Stimulated activated naive CD4-positive, alpha-beta T cell treated with Interleukin-2 at 50 U/mL for 16 hours (primary cell): Measurements from ENCODE around the gene CCL22.
"Not testable (repeated sequence)": the region's sequence is repeated elsewhere in the genome, so short reads cannot be mapped to it uniquely, and the experiment has no call there.

Experiments used
- DNase-seq: peaks from one replicate; lab custom pipeline; 2025; lab: John Stamatoyannopoulos, UW

The CCL22 gene

DNA sequence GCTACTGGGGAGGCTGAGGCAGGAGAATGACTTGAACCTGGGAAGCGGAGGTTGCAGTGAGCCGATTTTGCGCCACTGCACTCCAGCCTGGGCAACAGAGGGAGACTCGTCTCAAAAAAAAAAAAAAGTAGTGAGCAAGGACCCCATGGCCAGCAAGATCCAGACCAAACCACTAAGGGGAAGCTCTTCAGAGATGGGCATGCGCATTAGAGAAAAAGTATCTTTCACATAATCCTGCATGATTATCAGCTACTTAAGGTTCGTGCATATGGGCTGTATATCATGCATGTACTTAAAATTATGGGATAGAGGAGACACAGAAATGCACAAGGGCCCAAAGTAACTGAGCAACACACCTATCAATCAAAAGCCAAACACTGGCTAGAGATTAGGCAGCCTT, 10.7 kb upstream of the CCL22 start:
- DNase-seq: no peak

DNA sequence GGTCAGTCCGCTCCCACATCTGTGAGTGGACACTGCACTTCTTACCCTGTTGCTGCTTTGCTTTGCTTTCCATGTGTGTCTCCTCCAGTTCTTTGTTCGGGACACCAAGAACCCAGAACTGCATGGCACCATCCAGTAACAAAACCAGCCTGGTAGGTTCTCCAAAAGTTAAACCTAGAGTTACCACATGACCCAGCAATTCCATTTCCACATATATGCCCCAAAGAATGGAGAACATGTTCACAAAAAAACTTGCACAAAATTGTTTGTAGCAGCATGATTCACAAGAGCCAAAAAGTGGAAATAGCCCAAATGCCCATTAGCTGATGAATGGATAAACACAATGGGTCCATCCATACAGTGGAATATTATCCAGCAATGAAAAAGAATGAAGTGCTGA, 10.3 kb upstream of the CCL22 start:
- DNase-seq: no peak

DNA sequence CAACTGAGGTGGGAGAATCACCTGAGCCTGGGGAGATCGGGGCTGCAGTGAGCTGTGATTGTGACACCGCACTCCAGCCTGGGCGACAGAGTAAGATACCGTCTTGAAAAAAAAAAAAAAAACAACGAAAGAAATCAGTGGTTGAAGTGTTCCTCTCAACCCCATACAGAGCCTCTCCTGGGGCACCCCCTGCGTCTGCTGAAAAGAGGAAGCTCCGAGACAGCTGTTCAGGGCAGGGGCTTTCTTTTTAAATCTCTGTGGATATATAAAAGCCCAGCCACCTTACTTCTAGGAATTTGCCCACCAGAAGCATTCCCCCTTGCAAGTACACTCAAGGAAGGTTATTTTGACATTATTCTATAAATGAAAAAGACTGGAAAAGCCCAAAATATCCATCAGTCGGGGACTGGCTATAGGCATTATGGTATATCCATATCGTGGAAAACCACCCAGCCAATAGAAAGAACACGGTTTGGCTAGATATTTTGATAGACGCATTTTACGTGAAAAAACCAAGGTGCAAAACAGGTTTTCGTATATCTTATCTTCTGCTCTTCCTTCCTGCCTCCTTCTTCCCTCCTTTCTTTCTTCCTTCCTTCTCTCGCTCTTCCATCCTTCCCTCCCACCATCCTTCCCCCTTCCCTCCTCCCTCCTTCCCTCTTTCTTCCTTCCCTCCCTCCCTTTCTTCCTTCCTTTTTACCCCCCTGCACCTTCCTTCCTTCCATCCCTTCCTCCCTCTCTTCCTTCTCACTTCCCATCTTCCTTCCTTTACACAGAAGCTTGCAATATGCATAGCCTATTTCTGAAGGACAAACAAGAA, 9.2 kb upstream of the CCL22 start:
- no peak for DNase-seq

DNA sequence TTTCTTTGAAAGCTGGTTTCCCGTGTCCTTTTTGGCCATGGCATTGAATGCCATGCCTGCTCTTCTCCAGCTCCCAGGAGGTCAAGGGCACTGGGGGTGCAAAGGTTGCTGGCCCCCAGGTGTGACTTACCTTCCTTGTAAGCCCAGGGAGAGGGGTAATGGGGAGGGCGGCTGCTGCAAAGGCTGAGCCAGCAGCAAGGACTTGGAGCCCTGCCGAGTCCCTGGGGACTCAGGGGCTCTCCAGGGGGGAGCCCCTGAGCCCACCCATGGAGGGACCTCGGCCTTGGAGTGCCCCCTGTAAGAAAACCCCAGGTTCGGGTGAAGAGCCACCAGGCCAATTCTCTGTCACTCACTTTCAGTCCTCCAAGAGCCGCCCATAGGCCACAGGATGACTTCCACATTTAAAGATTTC, 5.9 kb upstream of the CCL22 start:
- no peak for DNase-seq

DNA sequence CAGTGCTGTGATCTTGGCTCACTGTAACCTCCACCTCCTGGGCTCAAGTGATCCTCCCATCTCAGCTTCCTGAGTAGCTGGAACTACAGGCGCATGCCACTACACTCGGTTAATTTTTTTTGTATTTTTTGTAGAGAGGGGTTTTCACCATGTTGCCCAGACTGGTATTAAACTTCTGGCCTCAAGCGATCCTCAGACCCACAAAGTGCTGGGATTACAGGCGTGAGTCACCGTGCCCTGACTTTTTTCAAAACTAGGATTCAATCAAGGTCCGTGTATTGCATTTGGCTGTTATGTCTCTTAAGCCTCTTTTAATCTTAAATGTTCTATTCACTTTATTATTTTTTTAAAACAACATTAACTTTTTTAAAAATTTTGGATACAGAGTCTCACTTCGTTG, 4.3 kb upstream of the CCL22 start:
- DNase-seq: no peak

DNA sequence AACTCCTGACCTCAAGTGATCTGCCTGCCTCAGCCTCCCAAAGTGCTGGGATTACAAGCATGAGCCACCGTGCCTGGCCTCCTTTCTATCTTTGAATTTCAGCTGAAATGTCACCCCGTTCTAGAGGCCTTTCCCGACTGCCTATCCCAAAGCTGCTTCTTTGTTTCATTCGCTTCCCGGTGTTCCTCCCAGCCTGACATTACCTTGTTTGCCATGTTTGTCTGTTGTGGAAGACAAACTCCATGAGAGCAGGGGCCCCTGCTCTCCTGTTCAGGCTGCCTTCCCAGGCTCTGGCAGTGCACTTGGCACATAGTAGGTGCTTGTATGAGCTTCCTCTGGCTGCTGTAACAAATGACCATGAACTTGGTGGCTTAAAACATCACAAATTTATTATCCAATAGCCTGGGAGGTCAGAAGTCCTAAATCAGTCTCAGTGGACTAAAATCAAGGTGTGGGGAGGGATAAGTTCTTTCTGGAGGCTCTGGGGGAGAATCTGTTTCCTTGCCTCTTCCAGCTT, 2.6 kb upstream of the CCL22 start:
- DNase-seq: no peak

DNA sequence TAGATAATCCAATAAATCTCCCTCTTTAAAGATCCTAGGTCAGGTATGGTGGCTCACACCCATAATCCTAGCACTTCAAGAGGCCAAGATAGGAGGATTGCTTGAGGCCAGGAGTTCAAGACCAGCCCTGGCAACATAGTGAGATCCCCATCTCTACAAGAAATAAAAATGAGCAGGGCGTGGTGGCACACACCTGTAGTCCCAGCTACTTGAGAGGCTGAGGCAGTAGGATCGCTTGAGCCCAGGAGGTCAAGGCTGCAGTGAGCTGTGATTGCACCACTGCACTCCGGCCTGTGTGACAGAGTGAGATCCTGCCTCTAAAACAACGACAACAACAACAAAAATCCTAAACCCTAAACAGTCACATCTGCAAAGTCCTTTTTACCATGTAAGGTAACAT, 2.0 kb upstream of the CCL22 start:
- no peak for DNase-seq

DNA sequence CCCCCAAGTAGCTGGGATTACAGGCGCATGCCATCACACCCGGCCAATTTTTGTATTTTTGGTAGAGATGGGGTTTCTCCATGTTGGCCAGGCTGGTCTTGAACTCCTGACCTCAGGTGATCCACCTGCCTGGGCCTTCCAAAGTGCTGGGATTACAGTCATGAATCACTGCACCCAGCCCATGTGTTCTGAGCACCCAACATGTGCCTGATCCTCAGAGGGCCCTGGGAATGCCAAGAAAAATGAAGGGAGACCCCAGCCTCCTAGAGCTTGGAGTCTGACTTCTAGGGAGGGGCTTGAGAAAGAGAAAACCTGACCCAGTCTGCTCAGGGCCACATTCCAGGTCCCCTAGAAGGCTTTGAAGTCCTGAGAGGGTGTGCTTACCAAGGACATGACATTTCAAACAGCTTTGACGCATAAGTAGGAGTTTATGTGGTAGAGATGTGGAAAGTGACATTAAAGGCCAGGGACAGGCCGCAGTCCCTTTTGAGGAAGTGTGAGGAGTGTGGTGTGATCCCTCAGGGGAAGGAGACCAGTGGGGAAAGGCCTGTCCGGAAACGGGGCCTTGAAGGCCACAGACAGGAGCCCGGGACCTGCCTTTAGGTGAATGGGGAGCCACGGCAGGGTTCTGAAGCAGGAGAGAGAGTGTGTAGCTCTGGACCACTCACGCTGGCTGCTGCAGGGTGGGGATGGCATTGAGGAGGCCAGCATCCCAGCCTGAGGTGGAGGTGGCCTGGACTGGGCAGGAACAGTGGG, 1.1 kb upstream of the CCL22 start:
- no peak for DNase-seq

DNA sequence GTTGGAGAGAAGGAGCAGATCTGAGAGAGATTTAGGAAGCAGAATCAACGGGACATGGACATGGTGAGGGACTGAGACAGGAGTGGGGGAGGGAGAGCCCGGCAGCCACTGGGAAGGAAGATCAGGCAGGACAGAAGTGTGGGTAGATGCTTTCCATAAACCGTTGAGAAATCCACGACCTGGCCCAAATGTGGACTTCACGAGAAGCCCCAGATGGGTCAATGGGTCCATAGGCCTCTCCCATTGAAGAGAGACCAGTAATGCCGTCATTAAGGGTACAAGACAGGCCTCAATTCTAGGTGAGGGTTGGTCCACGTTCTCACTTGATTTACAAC, 530 bp upstream of the CCL22 start:
- DNase-seq: no peak

DNA sequence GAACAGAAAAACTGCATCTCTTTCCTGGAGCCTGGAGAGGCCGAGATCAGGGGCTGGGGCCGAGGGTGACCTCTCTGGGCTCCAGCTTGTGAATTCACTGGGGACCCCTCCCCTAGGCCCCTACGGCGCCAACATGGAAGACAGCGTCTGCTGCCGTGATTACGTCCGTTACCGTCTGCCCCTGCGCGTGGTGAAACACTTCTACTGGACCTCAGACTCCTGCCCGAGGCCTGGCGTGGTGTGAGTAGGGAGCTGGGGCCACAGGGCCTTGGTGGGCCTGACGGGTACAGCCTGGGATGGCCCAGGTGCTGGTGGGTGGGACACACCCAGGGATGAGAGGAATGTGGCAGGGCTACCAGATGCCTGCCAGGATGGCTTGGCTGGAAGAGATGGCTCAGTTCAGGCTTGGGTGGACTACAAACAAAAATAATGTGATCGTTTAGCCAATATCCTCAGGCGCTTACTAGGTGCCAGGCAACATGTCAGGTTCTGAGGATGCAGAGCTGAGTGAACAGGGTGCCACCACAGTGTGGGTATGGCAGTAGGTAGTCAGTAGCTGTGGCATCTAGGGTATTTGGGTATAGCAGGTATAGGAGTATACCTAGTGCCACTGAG, 1.8 kb downstream of the CCL22 start:
- no peak for DNase-seq

DNA sequence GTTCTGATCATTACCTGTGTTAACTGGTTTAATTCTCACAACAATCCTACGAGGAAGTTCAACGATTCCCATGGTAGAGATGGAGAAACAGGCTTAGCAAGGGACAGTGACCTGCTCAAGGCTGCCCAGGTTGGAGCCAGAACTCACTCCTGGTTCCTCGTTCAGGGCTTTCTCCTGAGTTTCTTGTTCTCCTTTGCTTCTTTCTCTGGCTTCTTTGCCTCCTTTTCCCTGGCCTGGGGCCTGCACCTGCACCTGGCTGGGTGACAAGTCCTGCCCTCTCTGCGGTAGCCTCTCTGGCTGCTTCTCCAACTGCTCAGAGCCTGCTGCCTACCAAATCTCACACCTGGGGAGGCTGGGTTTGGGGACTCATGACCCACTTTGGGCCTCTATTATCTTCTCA, 2.8 kb downstream of the CCL22 start:
- DNase-seq: no peak

DNA sequence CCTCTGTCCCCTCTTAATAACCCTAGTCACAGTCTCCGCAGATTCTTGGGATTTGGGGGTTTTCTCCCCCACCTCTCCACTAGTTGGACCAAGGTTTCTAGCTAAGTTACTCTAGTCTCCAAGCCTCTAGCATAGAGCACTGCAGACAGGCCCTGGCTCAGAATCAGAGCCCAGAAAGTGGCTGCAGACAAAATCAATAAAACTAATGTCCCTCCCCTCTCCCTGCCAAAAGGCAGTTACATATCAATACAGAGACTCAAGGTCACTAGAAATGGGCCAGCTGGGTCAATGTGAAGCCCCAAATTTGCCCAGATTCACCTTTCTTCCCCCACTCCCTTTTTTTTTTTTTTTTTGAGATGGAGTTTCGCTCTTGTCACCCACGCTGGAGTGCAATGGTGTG, 5.6 kb downstream of the CCL22 start:
- no peak for DNase-seq

DNA sequence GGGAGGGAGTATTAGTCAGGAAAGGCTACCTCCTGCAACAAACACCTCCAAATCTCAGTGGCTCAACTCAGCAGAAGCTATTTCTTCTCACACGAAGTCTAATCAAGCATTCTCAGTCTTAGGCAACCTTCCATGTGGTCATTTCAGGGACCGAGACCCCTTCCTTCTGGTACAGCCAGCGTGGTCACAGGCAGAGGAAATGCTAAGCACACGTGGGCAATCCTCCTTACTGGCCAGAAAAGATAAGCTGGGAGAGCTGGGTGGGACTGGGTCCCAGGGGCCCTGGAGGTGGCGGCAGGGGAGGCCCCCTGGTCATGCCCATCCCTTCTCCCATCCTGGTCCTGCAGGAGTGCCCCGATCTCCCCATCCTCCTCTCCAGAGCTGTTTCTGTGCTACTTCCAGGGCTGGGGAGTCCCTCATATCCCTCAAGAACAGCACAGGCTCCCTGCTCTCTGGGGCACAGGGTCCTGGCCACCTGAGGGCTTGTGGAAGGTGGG, 8.0 kb downstream of the CCL22 start:
- DNase-seq: no peak

DNA sequence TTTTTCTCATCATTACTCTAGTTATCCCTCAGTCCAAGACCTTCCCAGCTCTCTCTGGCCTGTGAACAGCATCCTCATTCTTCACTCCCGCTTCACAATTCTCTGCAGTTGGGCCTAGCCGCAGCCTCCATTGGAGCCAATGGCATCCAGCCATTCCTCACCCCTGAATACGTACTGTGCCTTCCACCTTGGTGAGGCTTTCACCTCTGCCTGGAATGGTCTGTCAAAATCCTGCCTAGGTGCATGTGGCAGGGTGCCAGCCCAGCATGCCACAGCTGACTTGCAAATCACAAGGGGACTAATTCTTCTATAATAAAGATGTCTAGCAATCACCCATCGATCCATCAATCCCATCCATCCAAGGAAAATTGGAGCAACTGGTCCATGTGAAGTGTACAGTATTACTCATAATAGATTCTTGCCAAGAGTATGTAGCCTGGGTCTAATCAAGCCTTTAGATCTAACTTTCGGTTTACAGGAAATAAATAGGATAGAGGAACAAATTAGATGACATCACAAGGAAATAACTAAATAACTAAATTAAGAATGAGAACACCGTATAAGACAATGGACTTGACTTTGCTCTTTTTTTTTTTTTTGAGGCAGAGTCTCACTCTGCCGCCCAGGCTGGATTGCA, 8.7 kb downstream of the CCL22 start:
- no peak for DNase-seq

DNA sequence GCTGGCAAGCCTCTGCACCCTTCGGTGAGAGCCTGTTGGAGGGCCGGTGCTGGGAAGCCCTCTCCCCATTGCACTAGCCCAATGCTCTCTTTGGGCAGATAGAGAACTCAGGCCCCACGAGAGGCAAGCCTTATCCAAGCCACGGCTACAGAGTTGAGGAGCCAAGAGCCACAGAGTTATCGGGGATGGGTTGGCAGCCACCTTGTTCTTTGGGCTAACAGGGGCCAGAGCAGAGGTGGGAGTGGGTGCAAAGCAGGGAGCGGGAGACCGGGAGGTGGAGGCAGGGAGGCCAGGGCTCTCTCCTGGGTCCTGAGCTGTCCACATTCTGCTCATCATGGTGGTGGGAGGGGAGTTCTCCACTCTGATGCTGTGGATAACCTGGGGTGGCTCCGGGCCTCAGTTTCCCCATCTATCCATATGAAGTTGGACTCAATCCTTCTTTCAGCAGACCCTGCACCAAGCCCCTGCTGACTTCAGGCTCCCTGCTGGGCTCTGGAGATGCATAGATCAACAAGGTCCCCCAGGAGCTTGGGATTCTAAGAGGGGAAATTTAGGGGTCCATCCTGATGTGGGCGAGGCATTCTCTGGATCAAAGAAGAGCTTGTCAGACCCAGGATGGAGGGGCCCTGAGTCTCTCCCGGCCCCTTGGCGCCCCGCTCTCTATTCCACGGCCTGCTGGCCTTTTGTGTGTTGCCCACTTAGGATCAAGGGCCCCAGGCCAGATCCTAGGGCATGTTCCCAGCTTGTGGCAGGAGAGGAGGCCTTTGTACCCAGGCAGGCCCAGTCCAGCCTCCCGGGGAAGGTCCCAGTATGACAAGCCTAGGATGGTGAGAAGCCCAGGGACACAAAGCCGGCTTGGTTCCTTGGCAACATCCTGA, 13.2 kb downstream of the CCL22 start:
- DNase-seq: no peak

DNA sequence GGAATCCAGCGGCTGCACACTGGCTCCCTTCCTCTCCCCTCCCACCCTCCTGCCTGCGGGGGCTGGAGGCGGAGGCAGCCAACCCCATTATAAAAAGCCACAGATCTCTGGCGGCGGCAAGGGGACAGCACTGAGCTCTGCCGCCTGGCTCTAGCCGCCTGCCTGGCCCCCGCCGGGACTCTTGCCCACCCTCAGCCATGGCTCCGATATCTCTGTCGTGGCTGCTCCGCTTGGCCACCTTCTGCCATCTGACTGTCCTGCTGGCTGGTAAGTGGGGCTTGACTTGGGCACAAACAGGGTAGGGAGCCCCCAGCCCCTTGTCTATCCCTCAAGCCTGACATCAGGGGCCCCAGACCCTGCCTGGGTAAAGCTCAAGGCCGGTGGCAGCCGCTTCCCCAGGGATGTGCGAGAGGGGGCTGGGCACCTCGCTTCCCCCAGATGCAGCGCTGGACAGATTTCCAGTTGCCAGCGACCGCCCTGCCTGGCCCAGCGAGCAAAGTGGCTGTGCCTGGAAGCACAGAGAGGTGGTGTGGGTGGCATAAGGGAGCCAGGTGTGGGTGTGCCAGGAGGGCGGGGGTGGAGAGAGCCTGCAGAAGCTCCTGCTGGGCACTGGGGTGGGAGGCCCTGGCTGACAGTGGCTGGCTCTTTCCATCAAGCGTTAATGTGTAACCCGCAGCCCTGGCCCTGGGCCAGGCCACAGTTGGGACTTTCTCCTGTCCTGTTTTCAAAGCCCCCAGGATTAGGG, 14.0 kb downstream of the CCL22 start, which contains the start of gene CX3CL1:
CX3CL1 (plus strand) TSS at position 119 of the 745 bp plus-strand sequence; CDS start at position 198, 79 bp downstream.
- no peak for DNase-seq

DNA sequence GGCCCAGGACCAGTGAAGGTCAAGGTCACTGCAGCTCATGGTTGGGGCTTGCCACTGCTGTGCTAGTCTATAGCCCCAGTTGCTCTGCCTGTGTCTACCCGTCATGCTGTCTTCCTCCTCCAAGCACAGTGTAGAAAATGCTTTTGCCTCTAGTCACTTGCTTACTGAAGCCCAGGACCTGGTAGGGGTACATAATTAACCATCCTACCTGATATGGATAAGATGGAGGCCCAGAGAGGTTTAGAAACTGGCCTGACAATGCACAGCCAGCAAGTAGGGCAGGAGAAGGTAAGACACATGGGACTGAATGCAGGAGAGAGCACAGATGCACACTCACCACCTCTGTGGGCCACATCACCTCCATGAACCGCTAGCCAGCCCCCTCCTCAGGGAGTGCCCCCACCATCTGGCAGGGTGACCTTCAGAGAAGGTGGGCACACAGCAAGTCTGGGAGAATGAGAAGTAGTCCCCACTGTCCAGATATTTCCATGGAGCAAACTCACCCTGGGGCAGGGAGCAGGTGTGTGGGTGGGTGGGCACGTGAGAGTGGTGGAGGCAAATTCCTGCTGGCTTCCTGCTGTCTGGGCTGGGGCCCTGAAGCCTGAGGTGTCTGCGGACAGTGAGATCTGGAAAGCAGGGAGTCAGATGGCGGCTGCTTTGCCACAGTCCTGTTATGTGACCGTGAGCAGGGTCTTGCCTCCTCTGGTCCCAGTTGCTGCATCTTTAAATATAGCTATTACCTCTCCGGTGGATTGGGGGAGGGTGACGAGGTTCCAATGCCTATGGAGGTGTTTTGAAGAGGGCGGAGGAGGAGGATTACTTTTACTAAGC, 14.7 kb downstream of the CCL22 start:
- no peak for DNase-seq

DNA sequence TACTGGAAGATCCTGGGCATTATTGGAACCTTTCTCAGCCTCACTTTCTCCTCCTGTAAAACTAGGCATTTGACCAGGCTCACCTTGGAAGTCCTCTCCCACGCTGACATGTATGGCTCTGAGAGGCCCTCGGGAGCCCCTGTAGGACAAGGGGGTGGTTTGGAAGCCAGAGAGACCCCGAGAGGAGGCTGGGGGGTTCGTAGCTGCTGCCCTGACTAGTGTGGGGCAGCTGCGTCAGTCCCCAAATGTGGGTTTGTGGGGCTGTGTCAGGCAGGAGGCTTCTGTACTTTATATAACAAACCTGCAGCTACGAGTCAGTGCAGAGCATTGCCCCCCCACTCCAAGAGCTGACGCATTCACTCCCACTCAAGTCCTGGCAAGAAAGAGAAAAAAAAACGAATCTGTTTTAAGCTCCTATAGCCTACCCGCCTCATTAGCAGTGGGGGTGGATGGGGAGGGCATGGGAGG, 15.5 kb downstream of the CCL22 start:
- no peak for DNase-seq

DNA sequence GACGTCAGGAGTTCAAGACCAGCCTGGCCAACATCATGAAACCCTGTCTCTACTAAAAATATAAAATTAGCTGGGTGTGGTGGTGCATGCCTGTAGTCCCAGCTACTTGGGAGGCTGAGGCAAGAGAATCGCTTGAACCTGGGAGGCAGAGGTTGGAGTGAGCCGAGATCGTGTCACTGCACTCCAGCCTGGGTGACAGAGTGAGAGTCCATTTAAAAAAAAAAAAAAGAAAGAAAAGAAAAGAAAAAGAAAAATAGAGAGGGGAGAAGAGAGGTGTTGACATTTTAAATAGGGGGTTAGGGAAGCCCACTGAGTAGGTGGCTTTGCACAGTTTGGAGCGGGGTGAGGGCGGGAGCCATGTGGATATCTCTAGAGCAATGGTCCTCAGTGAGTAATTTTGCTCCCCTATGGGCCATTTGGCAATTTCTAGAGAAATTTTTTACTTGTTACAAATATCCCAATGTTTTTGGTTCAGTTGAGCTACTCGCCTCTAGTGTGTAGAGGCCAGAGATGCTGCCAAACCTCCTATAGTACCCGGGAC, 16.4 kb downstream of the CCL22 start:
- not testable (repeated sequence) for DNase-seq
